Lung microvascular endothelial cell (primary cell): ENCODE measurements around the gene RLIM. TPM values are rescaled to one million over a fixed set of nuclear protein-coding genes. Genes with fewer than 3 reads are reported as not detected.

Source experiments
- DNase-seq, 2 donors: peaks; one replicate each; pipeline versions ENCODE4 v3.0.0 to v3.0.0-alpha.2; 2010; ENCODE audit warnings: low read depth in 2 of 2
- total RNA-seq: library from RNA; depleted of rRNA; stranded (reverse); fragments of >200 nt; gene quantifications from 2 replicates; pipeline ENCODE4 v1.2.1, GENCODE V29; 2014

The RLIM gene
- total RNA-seq, 1 donor from 2014 or later = 37.7 TPM

DNA sequence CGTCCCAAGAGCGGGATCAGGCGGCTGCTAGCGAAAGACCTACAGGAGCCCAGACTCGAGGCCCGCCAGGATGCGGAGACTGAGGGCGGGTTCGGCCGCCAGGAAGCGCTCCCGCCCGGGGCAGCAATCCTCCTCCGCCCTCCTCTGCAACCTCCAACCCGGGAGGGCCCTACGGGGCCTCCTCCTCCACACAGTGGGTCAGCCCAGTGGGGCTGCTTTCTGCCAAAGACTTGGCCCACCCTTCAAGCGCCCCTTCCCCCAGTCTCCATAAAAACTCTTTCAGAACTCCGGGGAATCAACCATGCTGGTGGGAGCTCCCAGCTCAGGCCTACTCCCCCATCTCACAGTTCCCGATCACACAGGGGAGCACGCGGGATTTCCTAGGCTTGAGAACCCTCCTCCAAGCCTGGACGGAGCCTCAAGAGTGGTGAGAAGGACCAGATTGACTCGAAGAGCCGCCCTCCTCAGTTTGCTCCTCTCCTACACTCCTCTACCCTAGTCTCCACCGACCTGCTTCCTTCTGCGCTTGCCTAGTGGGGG, 77.5 kb downstream of the RLIM start:
- peak in 1 of 2 donors; percentile 23 for DNase-seq

DNA sequence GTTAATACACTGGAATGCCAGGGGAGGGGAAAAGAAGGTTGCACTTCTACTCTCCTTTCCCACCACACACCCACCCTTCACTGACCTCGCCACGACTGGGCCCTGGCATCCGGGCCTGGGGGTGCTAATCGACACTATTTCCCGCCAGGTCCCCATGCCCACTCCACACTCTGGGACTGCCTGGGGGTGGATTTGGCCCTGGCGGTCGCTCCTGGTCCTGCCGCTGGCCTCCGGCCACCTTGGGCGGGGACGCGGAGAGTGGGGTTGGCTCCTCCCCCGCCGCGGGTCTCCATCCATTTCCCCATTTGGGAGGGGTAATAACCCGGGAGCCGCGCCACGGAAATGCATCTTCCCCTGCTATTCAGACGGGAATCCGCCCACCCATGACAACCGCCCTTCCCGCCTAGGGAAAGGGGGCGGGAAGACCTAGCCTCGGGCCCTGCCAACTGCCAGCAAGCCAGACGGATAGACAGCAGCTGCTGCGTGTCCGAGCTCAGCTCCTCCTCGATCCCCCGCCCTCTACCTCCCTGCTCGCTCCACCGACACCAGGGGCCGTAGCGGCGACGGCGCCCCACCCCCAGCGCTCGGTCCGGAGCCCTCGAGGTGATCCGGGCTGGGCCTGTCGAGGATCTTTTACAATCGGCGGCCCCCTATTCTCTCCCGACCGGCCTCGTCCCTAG, 78.1 kb downstream of the RLIM start:
- DNase-seq = peak; percentile 78 to 80

DNA sequence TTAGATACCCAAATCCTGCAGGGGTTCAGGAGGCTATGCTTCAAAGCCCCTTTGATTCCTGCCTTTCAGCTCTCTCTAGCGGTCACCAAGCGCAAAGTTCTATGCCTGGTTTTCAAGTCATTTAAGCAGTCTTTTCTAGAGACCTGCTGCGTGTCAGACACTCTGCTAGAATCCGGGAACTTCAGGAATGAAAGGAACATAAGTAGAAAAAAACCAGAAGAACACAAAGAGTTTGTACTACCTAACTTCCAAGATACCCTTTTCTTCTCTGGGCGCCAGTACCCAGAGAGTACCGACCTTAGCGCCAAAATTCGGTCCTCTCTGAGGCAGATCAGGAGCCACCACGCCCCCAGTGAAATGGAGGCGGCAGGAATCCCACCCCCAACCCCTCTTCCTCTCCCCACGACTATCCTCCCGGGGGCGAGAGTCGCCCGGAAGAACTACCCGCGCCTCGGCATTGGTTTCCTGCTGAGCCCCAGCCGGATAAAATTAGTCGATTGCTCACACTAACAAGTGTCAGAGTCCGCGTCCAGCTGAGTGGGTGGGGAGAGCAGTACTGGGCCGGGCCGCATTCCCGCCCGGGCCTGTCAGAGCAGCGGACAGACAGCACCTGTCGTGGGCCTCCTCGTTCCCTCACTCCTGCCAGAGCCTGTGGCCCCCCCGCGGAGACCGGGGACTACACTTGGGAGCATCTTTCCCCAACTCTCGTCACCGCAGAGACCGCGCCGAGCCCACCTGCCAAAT, 78.8 kb downstream of the RLIM start:
- DNase-seq = peak; percentile 52 to 59

Other genes starting within 250 kb of the RLIM start
- 0.44 and 0.60 TPM in 2 replicates for gene SLC16A2, start 193.1 kb downstream of the RLIM start, total RNA-seq